ENCODE measurements around the gene VIL1.
A peak's percentile ranks its signal among the peaks of the same experiment; 100 is the strongest.

Gene VIL1

GRCh38 chr2:218406949-218407618 is 11.8 kb upstream of the VIL1 start:
- peak; percentile 83 for DNase-seq

GRCh38 chr2:218407717-218408116 is 11.2 kb upstream of the VIL1 start:
- DNase-seq = no peak

DNA sequence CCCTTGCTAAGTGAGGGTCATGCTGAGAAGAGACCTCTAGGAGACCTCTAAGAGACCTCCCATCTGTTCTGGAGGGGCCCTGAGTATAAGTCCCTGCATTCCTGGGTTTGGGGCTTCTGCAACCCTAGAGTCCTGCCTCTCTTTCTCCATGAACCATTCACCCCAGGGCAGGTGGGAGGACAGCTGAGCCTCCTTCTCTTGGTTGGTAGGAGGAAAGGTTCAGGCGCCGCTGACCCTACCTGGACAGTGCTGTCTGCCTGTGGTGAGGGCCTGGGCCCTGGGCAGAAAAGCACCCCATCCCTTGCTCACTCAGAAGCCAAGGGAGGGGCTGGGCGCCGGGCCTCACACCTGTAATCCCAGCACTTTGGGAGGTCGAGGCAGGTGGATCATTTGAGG is 604 bp upstream of the VIL1 start:
- no peak for DNase-seq

GRCh38 chr2:218419630-218420216 is 800 bp downstream of the VIL1 start:
- DNase-seq = no peak

- no peak for DNase-seq
These were observed 2.1 kb downstream of the VIL1 start for GRCh38 chr2:218421027-218421426.

DNA sequence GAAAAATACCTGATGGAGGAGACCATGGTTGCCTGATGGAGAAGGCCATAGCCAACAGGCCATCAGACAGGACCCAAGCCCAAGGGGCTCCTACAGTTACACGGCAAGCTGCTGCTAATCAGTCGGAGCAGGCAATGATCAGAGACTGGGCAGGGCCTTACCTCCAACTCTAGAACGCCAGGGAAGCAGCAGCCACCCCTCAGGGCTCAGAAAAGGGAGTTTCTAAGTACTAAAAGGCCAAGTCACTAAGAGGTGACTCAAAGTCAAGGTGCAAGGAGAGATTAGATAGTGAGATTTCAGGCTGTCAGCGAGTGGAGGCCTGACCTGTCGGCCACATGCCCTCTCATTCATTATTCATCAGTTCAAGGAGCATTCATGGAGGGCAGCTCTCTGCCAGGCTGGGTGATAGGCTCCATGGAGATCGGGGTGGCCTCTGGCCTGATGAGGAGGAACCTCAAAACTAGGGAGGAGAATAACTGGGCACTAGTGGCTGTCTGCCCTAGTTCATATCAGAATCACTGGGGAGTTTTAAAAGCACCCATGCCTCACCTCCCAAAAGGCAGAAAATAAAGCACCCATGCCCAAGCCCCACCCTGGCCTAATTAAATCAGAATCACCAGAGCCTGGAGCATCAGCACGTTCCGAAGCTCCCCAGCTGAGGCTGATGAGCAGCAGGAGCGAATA is 3.6 kb downstream of the VIL1 start:
- no peak for DNase-seq

DNA sequence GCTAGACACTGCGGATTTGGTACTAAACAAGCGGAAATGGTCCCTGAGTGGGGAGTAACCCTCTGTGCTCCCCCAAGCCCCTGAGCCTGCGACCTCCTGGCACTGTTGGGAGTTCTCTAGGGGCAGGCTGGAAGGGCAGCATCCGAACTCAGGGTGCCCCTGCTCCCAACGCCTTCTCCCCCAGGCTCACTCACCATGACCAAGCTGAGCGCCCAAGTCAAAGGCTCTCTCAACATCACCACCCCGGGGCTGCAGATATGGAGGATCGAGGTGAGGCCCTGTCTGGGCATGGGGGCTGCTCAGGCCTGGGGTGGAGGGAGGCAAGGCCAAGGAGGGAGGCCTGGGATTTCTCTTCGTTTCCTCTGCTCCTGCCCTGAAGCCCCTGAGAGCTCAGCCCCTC is 4.7 kb downstream of the VIL1 start:
- DNase-seq = no peak

- DNase-seq = no peak
These were observed 6.6 kb downstream of the VIL1 start for GRCh38 chr2:218425531-218425930.

DNA sequence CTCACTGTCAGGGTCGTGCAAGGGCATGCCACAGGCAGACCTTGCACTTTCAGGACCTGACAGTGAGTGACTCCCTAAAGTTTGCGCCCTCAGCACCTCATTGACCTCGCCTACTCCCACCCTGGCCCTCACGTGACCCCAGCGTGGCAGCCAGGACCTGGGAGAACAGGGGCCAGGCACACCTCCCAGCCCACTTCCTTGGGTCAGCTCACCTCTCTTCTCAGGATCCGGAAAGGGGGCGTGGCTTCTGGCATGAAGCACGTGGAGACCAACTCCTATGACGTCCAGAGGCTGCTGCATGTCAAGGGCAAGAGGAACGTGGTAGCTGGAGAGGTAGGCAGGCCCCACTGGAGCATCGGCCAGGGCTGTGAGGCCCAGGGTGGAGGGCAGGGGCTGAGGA is 8.8 kb downstream of the VIL1 start:
- DNase-seq = no peak

GRCh38 chr2:218428846-218429558 is 10.1 kb downstream of the VIL1 start:
- DNase-seq = no peak

DNA sequence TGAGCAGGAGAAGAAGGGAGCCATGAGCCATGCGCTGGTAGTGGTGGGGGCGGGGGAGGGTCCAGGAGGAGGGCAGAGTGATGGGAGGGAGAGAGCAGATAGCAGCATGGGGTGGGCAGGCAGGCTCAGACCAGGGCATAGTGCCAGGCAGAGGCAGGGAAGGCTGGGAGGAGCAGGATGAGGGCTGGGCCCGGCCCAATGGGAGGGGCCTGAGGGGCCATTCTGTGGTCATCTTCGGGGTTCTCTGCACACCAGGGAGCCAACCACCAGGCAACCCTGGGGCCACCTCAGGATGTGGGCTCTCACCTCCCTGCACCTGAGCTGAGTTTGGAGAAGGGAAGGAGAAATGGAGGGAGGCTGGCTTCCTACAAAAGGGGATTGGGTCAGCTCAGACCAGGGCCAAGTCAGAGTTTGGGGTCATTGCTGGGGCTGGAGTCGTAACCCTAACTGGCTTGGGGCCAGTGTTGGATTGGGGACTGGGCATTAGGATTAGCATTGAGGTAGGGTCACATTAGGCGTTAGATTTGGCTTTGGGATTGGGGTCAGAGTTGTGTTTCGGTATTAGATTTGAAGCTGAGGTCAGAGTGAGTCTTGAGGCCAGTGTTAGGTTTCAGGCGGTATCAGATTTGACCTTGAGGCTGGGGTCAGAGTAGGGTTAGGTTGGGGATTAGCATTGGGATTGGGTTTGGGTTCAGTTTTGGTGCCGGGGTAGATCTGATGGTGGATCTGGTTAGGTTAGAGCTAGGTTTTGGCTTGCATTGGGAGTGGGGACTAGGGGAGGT is 11.2 kb downstream of the VIL1 start:
- DNase-seq = no peak

DNA sequence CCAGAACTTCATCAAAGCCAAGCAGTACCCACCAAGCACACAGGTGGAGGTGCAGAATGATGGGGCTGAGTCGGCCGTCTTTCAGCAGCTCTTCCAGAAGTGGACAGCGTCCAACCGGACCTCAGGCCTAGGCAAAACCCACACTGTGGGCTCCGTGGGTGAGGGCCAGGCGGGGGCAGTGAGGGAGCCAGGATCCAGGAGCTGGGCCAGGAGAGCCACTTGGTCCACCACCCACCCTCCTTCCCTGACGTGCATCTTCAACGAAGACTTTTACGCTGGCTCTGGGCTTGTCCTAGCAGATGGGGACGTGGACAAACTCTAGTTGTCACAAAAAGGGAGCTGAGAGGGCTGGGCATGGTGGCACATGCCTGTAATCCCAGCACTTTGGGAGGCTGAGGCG is 11.8 kb downstream of the VIL1 start:
- DNase-seq = no peak

DNA sequence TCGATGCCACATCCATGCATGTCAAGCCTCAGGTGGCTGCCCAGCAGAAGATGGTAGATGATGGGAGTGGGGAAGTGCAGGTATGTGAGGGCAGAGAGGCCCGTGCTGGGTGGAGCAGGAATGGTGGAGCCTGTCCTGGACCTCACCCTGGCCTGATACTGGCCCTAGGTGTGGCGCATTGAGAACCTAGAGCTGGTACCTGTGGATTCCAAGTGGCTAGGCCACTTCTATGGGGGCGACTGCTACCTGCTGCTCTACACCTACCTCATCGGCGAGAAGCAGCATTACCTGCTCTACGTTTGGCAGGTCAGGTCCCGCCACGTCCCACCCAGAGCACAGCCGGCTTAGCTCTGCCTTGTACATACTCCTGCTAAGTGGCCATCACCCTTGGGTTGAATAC is 13.0 kb downstream of the VIL1 start:
- DNase-seq = no peak

DNA sequence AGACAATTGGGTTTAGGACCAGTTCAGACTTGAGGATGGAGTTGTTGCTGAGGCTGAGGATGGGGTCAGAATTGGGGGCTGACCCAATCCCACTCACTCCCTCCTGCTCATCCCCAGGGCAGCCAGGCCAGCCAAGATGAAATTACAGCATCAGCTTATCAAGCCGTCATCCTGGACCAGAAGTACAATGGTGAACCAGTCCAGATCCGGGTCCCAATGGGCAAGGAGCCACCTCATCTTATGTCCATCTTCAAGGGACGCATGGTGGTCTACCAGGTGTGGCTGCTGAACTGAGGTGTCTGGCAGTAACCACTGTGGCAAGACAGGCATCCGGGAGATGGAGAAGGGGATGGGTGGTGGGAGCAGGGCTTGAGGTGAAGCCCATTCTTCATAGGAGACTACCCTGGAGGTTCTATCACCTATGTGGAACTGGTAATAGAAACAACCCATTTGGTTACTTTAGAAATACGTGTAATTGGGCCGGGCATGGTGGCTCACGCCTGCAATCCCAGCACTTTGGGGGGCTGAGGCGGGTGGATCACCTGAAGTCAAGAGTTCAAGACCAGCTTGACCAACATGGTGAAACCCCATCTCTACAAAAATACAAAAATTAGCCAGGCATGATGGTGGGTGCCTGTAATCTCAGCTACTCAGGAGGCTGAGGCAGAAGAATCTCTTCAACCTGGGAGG is 13.9 kb downstream of the VIL1 start:
- no peak for DNase-seq

DNA sequence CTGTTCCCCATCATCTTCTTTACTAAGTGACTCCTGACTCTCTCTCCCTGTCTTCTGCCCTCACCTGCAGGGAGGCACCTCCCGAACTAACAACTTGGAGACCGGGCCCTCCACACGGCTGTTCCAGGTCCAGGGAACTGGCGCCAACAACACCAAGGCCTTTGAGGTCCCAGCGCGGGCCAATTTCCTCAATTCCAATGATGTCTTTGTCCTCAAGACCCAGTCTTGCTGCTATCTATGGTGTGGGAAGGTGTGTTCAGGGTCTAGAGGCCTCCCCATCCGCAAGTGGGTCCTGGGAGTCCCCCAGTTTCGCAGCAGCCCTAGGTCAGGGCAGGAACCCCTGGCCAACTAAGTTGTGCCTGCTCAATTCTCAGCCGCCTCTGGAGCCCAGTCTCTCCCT is 15.5 kb downstream of the VIL1 start:
- DNase-seq = no peak

- DNase-seq = no peak
These were observed 16.4 kb downstream of the VIL1 start for GRCh38 chr2:218435003-218435982.

DNA sequence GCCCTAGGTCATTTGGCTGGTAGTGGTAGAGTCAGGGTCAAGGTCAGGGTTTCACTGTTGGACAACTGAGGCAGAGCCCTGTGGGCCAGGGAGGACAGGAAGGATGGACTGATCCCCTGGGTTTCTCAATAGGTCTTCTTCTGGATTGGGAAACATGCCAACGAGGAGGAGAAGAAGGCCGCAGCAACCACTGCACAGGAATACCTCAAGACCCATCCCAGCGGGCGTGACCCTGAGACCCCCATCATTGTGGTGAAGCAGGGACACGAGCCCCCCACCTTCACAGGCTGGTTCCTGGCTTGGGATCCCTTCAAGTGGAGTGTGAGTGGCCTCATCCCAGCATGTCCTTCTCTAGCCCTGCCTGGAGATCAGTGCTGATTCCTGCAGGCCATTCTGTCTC is 18.1 kb downstream of the VIL1 start:
- DNase-seq = no peak

DNA sequence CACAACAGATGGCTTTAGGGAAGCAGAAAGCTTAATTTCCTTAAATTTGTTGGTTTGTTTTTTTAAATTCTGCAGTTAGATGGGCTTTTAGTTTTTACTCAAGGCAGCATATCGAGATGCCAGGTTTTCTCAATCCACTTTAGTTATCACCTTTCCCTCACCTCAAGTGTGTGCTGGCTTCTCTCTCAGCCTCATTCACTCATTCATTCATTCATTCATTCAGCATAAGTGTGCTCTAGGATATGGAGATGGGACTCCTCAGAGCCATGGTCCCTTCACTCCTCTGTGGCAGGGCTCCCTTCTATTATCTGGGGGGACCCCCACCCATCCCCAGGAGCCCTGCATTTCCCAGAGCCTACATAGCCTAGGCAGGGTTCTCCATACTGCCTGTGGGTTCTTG is 19.0 kb downstream of the VIL1 start:
- no peak for DNase-seq

- no peak for DNase-seq
These were observed 19.7 kb downstream of the VIL1 start for GRCh38 chr2:218438596-218438995.

DNA sequence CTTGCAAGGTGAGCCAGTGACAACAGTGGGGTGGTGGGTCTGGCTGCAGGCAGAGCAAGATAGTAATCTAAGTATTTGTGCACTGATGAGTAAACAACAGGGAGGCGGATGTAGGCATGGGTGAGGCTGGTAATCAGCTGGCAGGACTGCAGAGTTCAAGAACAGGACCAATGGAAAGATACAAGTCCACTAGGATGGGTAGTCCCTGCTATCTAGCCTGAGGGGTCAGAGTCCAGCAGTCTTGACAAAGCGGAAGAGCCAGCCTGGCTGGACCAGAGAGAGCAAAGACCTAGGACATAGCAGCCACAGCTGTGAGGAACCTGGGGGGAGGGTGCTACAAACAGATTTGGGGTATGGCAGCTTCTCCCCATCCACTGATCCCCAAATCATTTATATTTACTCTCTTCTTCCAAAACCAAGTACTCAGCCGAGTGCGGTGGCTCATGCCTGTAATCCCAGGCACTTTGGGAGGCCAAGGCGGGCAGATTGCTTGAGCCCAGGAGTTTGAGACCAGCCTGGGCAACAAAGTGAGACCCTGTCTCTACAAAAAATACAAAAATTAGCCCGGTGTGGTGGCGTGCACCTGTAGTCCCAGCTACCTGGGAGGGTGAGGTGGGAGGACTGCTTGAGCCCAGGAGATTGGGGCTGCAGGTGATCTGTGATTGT is 25.9 kb downstream of the VIL1 start:
- no peak for DNase-seq

DNA sequence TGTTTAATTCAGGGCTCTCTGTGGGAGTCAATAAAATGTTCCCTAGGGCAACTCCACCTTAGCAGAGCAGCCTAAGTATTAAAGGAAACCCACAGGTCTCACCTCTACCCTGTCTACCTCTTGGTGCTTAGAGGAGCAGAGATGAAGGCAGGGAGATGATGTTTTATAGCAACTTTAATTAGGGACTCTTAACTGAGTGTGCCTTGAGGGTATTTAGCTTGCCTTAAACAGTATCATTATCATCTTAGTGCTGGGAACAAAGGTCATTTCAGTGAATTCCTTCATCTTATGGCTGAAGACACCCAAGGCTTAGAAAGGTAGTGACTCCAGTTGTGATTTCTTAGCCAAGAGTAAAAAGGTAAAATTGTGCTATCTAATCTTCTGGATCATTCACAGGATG is 26.7 kb downstream of the VIL1 start:
- no peak for DNase-seq

Data from CD4-positive, alpha-beta T cell treated with Interleukin-6 for 4 hours (primary cell).